HG03280 (cell line): ENCODE results near the gene PRM1.
A peak's percentile ranks its signal among the peaks of the same experiment; 100 is the strongest.
"Not testable (repeated sequence)": the region's sequence is repeated elsewhere in the genome, so short reads cannot be mapped to it uniquely, and the experiment has no call there.

Experiments
- ATAC-seq: cut with Tn5 transposase; IDR thresholded peaks from one replicate; pipeline ENCODE4 v1.9.1; 2021; ENCODE audit warnings: mild to moderate bottlenecking, moderate library complexity; ENCODE audit not compliant: unreplicated experiment

PRM1 gene

GRCh38 chr16:11314309-11314894 lies 33.3 kb upstream of the PRM1 start:
- ATAC-seq: no peak

- no peak for ATAC-seq
Measured at GRCh38 chr16:11313493-11314308, 32.6 kb upstream of the PRM1 start.

GRCh38 chr16:11312718-11313492 lies 31.8 kb upstream of the PRM1 start:
- ATAC-seq: no peak

GRCh38 chr16:11310997-11311561 lies 29.9 kb upstream of the PRM1 start:
- peak; percentile 39 for ATAC-seq

- no peak for ATAC-seq
Measured at GRCh38 chr16:11310634-11310977, 29.5 kb upstream of the PRM1 start.

GRCh38 chr16:11309895-11310633 lies 28.9 kb upstream of the PRM1 start:
- ATAC-seq: peak; percentile 48

GRCh38 chr16:11308493-11309283 lies 27.6 kb upstream of the PRM1 start:
- no peak for ATAC-seq

- ATAC-seq: no peak
Measured at GRCh38 chr16:11307639-11308492, 26.7 kb upstream of the PRM1 start.

GRCh38 chr16:11306997-11307638 lies 26.0 kb upstream of the PRM1 start:
- no peak for ATAC-seq

GRCh38 chr16:11306381-11306780 lies 25.3 kb upstream of the PRM1 start:
- no peak for ATAC-seq

- no peak for ATAC-seq
Measured at GRCh38 chr16:11303405-11304138, 22.4 kb upstream of the PRM1 start.

GRCh38 chr16:11302977-11303376 lies 21.8 kb upstream of the PRM1 start:
- ATAC-seq: no peak

- no peak for ATAC-seq
Measured at GRCh38 chr16:11301645-11302501, 20.7 kb upstream of the PRM1 start.

- no peak for ATAC-seq
Measured at GRCh38 chr16:11300560-11300892, 19.4 kb upstream of the PRM1 start.

- no peak for ATAC-seq
Measured at GRCh38 chr16:11299865-11300559, 18.9 kb upstream of the PRM1 start.

GRCh38 chr16:11298950-11299547 lies 17.9 kb upstream of the PRM1 start:
- not testable (repeated sequence) for ATAC-seq
